Memory B cell (primary cell): ENCODE measurements around the gene CITED2.
"Not testable (repeated sequence)": the region's sequence is repeated elsewhere in the genome, so short reads cannot be mapped to it uniquely, and the experiment has no call there.

ENCODE experiments used
- ATAC-seq: fragments of 150-1000 bp; cut with Tn5 transposase; 2 replicates; pipeline ENCODE4 v1.10.0; 2021; ENCODE audit warnings: low read depth, mild to moderate bottlenecking, moderate library complexity
- DNase-seq, 2 donors: peaks; one replicate each; pipeline ENCODE4 v3.0.0; 2022; ENCODE audit warnings: low spot score in 2 of 2
- H3K27ac Mint-ChIP-seq: one replicate; pipeline ENCODE4 v1.8.0; 2022; ENCODE audit warnings: mild to moderate bottlenecking, moderate library complexity, mixed read lengths
- H3K27me3 Mint-ChIP-seq: one replicate; pipeline ENCODE4 v1.8.0; 2022; ENCODE audit warnings: mixed read lengths
- H3K36me3 Mint-ChIP-seq: one replicate; pipeline ENCODE4 v1.8.0; 2022; ENCODE audit warnings: mild to moderate bottlenecking, mixed read lengths
- H3K4me1 Mint-ChIP-seq: one replicate; pipeline ENCODE4 v1.8.0; 2022; ENCODE audit warnings: mixed read lengths
- H3K4me3 Mint-ChIP-seq: one replicate; pipeline ENCODE4 v1.8.0; 2022; ENCODE audit warnings: mild to moderate bottlenecking, moderate library complexity, mixed read lengths
- H3K9me3 Mint-ChIP-seq: one replicate; pipeline ENCODE4 v1.8.0; 2022; ENCODE audit warnings: mixed read lengths

Gene CITED2

DNA sequence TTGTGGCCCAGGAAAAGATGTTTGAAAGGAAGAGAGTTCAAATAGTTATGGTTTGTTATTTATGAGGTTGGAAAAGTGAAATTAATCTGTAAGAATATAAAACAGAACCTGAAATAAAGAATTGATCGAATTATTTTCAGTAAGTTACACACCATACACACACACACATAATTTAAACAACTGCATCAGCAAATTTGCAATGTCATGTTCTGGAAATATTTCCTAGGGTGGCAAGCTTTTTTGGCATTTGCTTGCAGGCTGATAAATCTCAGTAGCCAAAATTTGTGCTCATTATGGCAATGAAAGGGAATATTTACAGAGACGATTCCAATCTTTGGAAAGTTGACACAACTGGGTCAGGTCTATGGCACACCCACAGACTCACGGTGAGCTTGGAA lies 9.5 kb downstream of the CITED2 start:
- H3K4me3 Mint-ChIP-seq = no peak overlapping the region
- DNase-seq (no peak), ATAC-seq (no peak)
- H3K9me3 Mint-ChIP-seq = no peaks in the 10 kb centered on the region
- no peaks in the 10 kb centered on the region for H3K27me3 Mint-ChIP-seq
- H3K27ac Mint-ChIP-seq = no peak overlapping the region
- peaks cover 4% of the 10 kb centered on the region for H3K36me3 Mint-ChIP-seq
- H3K4me1 Mint-ChIP-seq = peaks cover 21% of the 10 kb centered on the region

DNA sequence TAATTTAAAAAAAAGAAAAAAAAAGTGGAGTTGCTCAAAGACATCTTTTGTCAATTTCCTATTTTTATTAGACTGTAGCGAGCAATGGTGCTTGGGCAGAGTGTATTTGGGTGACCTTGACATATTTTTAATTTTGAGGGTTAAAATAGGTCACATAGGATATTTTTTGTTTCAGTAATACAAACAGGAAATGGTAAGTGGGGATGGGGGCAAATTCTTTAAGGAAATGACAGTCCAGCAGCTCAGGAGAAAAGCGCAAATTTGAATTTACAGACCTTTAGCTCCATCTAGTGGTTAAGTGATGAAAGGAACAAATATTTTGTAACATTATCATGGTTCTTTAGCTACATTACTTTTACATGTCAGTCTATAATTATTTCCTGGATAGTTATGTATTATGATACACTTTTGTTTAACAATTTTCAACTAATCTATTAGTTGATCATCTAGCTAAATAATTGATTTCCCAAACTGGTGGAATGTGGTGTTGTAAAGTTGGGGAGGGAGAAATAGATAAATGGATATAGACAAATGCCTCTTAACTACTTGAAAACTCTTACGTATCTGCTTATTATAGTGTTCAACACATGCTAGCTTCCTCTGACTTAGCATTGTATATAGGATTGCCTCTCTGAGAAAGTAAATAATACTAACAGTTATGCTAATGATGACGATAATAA lies 10.0 kb downstream of the CITED2 start:
- H3K4me1 Mint-ChIP-seq = peaks cover 21% of the 10 kb centered on the region
- H3K4me3 Mint-ChIP-seq = no peak overlapping the region
- H3K27ac Mint-ChIP-seq = no peak overlapping the region
- peaks cover 6% of the 10 kb centered on the region for H3K36me3 Mint-ChIP-seq
- no peaks in the 10 kb centered on the region for H3K9me3 Mint-ChIP-seq
- H3K27me3 Mint-ChIP-seq = no peaks in the 10 kb centered on the region
- peak in 1 of 2 donors; percentile 46 for DNase-seq
- ATAC-seq = peak; percentile 39

DNA sequence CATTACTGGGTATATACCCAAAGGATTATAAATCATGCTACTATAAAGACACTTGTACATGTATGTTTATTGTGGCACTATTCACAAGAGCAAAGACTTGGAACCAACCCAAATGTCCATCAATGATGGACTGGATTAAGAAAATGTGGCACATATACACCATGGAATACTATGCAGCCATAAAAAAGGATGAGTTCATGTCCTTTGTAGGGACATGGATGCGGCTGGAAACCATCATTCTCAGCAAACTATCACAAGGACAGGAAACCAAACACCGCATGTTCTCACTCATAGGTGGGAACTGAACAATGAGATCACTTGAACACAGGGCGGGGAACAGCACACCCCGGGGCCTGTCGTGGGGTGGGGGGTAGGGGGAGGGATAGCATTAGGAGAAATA lies 10.7 kb downstream of the CITED2 start:
- H3K9me3 Mint-ChIP-seq, ATAC-seq, DNase-seq, H3K4me3 Mint-ChIP-seq, H3K27me3 Mint-ChIP-seq, H3K36me3 Mint-ChIP-seq: not testable (repeated sequence)
- peak overlapping the region; percentile 67 for H3K27ac Mint-ChIP-seq
- peaks cover 21% of the 10 kb centered on the region for H3K4me1 Mint-ChIP-seq

GRCh38 chr6:139363123-139363522 lies 11.3 kb downstream of the CITED2 start:
- not testable (repeated sequence) for H3K4me3 Mint-ChIP-seq, DNase-seq, ATAC-seq, H3K9me3 Mint-ChIP-seq, H3K27me3 Mint-ChIP-seq
- Mint-ChIP-seq H3K27ac (peak overlapping the region; percentile 67), H3K4me1 (peaks cover 21% of the 10 kb centered on the region), H3K36me3 (peaks cover 11% of the 10 kb centered on the region)

GRCh38 chr6:139361211-139361610 lies 13.2 kb downstream of the CITED2 start:
- ATAC-seq = no peak
- Mint-ChIP-seq H3K4me3 (no peak overlapping the region), H3K4me1 (peaks cover 21% of the 10 kb centered on the region), H3K27me3 (no peaks in the 10 kb centered on the region), H3K36me3 (peaks cover 17% of the 10 kb centered on the region), H3K9me3 (no peaks in the 10 kb centered on the region), H3K27ac (peak overlapping the region; percentile 67)
- no peak for DNase-seq

DNA sequence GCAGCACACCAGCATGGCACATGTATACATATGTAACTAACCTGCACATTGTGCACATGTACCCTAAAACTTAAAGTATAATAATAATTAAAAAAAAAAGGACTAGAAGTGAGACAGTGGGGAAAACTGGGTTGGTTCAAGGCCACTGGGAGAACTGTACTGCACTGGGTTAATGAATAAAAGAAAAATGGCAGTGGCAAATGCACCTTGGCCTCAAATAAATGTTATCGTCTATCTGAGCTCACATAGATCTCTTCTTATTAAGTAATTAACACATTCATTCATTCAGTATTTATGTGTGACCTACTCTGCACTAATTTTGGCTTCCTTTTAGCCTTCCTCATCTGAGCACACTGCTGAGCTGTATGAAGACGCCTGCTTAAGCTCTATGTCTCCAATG lies 17.5 kb downstream of the CITED2 start:
- H3K36me3 Mint-ChIP-seq = peaks cover 32% of the 10 kb centered on the region
- H3K27ac Mint-ChIP-seq = no peak overlapping the region
- ATAC-seq = no peak
- no peaks in the 10 kb centered on the region for H3K27me3 Mint-ChIP-seq
- no peak for DNase-seq
- no peak overlapping the region for H3K4me3 Mint-ChIP-seq
- peaks cover 2% of the 10 kb centered on the region for H3K9me3 Mint-ChIP-seq
- H3K4me1 Mint-ChIP-seq = peaks cover 10% of the 10 kb centered on the region

DNA sequence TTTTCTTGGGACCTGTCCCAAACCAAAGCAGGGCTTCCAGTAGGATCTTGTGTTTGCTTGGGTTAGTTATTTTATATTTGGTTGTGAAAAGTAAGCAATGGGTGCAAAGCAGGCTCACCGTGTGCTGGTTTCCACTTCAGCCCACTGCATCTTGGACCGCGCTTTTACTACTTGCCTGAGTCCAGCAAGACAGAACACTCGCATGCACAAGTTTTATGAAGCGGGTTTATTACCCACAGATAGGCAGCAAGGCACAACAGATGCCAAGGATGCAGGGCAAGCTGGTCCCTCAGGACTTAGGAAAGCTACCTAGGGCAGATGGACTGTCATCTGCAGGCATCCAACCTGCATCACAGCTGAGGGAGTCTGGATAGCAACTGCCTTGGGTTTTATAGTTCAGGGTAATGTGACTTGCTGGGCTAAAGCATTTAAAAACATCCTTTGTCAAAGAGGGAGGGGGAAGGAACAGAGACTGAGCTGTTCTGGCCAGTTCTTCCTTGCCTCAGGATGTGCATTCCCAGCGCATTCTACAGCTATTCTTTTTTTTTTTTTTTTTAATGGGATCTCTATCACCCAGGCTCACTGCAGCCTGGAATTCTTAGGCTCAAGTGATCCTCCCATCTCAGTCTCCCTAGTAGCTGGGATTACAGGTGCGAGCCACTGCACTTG lies 18.5 kb downstream of the CITED2 start:
- ATAC-seq = no peak
- Mint-ChIP-seq H3K4me3 (no peak overlapping the region), H3K9me3 (peaks cover 2% of the 10 kb centered on the region), H3K27ac (no peak overlapping the region), H3K36me3 (peaks cover 32% of the 10 kb centered on the region), H3K4me1 (peaks cover 3% of the 10 kb centered on the region), H3K27me3 (no peaks in the 10 kb centered on the region)
- no peak for DNase-seq

DNA sequence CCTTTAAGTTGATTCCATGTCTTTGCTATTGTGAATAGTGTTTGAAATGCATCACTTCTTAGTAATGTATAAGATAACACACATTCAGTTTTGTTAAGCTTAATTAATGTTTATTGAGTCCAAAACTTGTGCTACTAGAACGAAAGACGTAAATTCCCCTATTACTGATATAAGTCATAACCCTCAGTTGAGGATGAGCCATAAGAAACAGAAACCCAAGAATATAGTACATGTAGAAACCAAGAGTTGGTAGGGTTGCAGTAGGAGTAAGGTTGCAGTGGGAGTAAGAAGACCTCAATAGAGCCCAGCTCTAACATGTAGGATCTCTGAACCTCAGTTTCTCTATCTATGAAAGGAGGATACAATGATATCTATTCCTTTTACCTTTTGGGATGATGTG lies 19.3 kb downstream of the CITED2 start:
- Mint-ChIP-seq H3K36me3 (peaks cover 32% of the 10 kb centered on the region), H3K4me3 (no peak overlapping the region), H3K27ac (no peak overlapping the region), H3K27me3 (no peaks in the 10 kb centered on the region), H3K9me3 (peaks cover 2% of the 10 kb centered on the region), H3K4me1 (no peaks in the 10 kb centered on the region)
- ATAC-seq (no peak), DNase-seq (no peak)

- H3K9me3 Mint-ChIP-seq = peaks cover 2% of the 10 kb centered on the region
- no peak overlapping the region for H3K4me3 Mint-ChIP-seq
- no peaks in the 10 kb centered on the region for H3K27me3 Mint-ChIP-seq
- DNase-seq (no peak), ATAC-seq (no peak)
- peak overlapping the region; percentile 25 for H3K27ac Mint-ChIP-seq
- H3K4me1 Mint-ChIP-seq = peaks cover 3% of the 10 kb centered on the region
- H3K36me3 Mint-ChIP-seq = peaks cover 31% of the 10 kb centered on the region
Measured at GRCh38 chr6:139354189-139354588, 20.3 kb downstream of the CITED2 start.

- ATAC-seq (no peak), DNase-seq (no peak)
- H3K36me3 Mint-ChIP-seq = peaks cover 20% of the 10 kb centered on the region
- H3K27ac Mint-ChIP-seq = peak overlapping the region; percentile 7
- H3K4me1 Mint-ChIP-seq = peaks cover 3% of the 10 kb centered on the region
- peaks cover 2% of the 10 kb centered on the region for H3K9me3 Mint-ChIP-seq
- H3K27me3 Mint-ChIP-seq = no peaks in the 10 kb centered on the region
- no peak overlapping the region for H3K4me3 Mint-ChIP-seq
Measured at GRCh38 chr6:139349464-139350020, 24.9 kb downstream of the CITED2 start.

DNA sequence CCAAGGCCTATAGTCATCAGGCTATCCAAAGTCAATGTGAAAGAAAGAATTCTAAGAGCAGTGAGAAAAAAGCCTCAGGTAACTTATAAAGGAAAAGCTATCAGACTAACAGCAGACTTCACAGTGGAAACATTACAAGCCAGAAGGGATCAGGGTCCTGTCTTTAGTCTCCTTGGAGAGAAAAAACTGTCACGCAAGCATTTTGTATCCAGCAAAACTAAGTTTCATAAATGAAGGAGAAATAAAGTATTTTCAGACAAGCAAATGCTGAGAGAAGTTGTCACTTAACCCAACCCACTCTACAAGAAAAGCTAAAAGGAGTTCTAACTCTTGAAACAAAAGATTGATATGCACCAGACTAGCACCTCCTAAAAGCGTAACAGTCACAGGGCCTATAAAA lies 28.1 kb downstream of the CITED2 start:
- H3K27ac Mint-ChIP-seq = peak overlapping the region; percentile 31
- DNase-seq (no peak), ATAC-seq (no peak)
- no peak overlapping the region for H3K4me3 Mint-ChIP-seq
- peaks cover 6% of the 10 kb centered on the region for H3K4me1 Mint-ChIP-seq
- peaks cover 11% of the 10 kb centered on the region for H3K36me3 Mint-ChIP-seq
- H3K27me3 Mint-ChIP-seq = no peaks in the 10 kb centered on the region
- H3K9me3 Mint-ChIP-seq = peaks cover 4% of the 10 kb centered on the region

GRCh38 chr6:139344186-139344963 lies 30.1 kb downstream of the CITED2 start:
- no peak overlapping the region for H3K27ac Mint-ChIP-seq
- H3K27me3 Mint-ChIP-seq = no peaks in the 10 kb centered on the region
- H3K4me3 Mint-ChIP-seq = no peak overlapping the region
- peaks cover 13% of the 10 kb centered on the region for H3K36me3 Mint-ChIP-seq
- no peak for DNase-seq
- peaks cover 4% of the 10 kb centered on the region for H3K9me3 Mint-ChIP-seq
- H3K4me1 Mint-ChIP-seq = peaks cover 4% of the 10 kb centered on the region
- ATAC-seq = no peak

GRCh38 chr6:139343052-139343750 lies 31.2 kb downstream of the CITED2 start:
- Mint-ChIP-seq H3K9me3 (peaks cover 4% of the 10 kb centered on the region), H3K27ac (no peak overlapping the region), H3K4me3 (no peak overlapping the region), H3K27me3 (no peaks in the 10 kb centered on the region), H3K4me1 (peaks cover 2% of the 10 kb centered on the region), H3K36me3 (peaks cover 11% of the 10 kb centered on the region)
- ATAC-seq (no peak), DNase-seq (no peak)
